ENCODE data around the gene NAXE.
"Not testable (repeated sequence)": the region's sequence is repeated elsewhere in the genome, so short reads cannot be mapped to it uniquely, and the experiment has no call there.

The NAXE gene

GRCh38 chr1:156590326-156591180 is 1.0 kb upstream of the NAXE start:
- peak overlapping the region; percentile 69 for H3K4me3 ChIP-seq (ENCODE audit: low read depth, low read length)

GRCh38 chr1:156591181-156591431 is 470 bp upstream of the NAXE start:
- DNase-seq (ENCODE audit: low read depth) = no peak
- H3K4me3 ChIP-seq (ENCODE audit: low read depth, low read length) = peak overlapping the region; percentile 69

More at GRCh38 chr1:156590326-156591180, 1.0 kb upstream of the NAXE start:
- DNase-seq (ENCODE audit: low read depth) = no peak

- no peak for DNase-seq (ENCODE audit: low read depth)
- H3K4me3 ChIP-seq (ENCODE audit: low read depth, low read length) = peak overlapping the region; percentile 69
These were observed 758 bp downstream of the NAXE start for GRCh38 chr1:156592158-156592909.

DNA sequence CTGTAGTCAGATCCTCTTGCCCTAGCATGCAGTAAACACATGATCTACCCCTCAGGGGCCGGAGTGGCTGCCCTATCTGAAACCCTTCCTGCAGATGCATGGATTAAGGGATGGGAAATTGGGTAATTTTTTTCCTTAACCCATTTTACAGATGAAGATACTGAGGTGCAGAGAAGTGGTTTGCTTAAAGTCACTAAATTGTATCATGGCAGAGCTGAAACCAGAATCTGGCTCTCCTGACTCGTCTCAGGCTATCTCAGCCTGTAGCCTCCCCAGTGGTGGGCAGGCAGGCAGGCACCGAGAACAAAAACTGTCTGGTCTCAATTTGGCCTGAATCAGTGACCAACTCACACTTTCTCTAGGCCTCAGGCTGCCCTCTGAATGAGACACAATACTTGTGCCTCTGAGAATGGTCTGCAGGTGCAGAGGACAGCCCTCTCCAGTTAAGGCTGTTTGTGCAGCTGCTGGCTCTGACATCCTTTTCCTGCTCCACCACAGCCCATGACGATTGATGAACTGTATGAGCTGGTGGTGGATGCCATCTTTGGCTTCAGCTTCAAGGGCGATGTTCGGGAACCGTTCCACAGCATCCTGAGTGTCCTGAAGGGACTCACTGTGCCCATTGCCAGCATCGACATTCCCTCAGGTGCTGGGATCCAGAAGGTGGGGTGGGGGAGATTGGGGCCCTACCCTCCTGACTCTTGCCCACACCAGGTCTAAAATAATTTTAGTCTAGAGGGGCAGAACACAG is 1.5 kb downstream of the NAXE start:
- no peak overlapping the region for H3K4me3 ChIP-seq (ENCODE audit: low read depth, low read length)
- DNase-seq (ENCODE audit: low read depth) = no peak

DNA sequence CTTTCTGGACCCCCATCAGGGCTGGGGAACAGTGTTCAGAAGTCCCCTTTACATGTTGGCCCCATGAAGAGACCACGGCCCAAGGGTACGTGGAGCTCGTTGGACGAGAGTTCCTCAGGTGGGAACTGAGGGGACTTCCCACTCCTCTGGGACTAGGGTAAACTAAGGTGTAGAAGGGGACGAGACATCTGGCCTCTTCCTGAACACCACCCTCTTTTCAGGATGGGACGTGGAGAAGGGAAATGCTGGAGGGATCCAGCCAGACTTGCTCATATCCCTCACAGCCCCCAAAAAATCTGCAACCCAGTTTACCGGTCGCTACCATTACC is 2.0 kb downstream of the NAXE start:
- no peak overlapping the region for H3K4me3 ChIP-seq (ENCODE audit: low read depth, low read length)
- DNase-seq (ENCODE audit: low read depth) = no peak

- no peak overlapping the region for H3K4me3 ChIP-seq (ENCODE audit: low read depth, low read length)
- DNase-seq (ENCODE audit: low read depth) = no peak
These were observed 2.6 kb downstream of the NAXE start for GRCh38 chr1:156594190-156594589.

- no peak overlapping the region for H3K4me3 ChIP-seq (ENCODE audit: low read depth, low read length)
- DNase-seq (ENCODE audit: low read depth) = no peak
These were observed 3.4 kb downstream of the NAXE start for GRCh38 chr1:156595016-156595415.

DNA sequence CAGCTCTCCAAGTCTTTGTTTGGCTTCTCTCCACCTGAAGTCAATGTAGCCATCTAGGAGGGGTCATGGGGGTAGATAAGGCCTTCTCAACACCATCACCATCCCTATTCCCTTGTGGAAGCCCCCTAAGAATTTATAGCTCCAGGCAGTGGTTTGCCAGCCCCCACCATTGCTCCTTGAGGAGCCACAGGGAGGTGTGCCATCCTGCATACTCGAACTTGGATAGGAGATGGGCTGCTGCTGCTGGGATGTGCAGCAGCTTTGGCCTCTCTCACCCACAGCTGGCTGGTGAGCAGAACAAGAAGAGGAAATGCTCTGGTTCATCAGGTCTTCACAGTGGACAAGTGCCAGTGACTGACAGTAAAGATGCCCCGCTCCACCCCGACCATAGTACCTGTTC is 4.8 kb downstream of the NAXE start:
- H3K4me3 ChIP-seq (ENCODE audit: low read depth, low read length) = no peak overlapping the region
- DNase-seq (ENCODE audit: low read depth) = no peak

DNA sequence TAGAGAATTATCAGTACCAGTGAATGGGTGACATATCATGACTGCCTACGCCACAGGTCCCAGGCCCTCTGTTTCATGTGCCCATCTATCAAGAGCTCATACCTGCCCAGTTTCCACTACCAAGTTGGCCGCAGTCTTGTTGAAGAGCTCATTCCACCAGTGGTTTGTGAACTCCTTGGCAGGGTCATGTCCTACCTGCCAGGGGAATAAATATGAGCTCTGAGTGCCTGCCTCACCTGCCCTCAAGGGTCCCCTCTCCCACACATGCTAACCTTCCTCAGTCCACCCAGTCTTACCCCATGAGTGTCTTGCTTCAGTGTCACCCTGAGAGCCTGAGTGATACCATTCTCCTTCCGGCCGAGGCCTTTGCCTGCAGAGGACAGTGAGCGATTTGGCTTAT is 6.5 kb downstream of the NAXE start:
- no peak overlapping the region for H3K4me3 ChIP-seq (ENCODE audit: low read depth, low read length)

GRCh38 chr1:156598731-156599432 is 7.3 kb downstream of the NAXE start:
- no peak for DNase-seq (ENCODE audit: low read depth)
- H3K4me3 ChIP-seq (ENCODE audit: low read depth, low read length) = no peak overlapping the region

More for the DNA sequence above, 6.5 kb downstream of the NAXE start:
- DNase-seq (ENCODE audit: low read depth) = no peak

GRCh38 chr1:156599811-156600210 is 8.2 kb downstream of the NAXE start:
- no peak overlapping the region for H3K4me3 ChIP-seq (ENCODE audit: low read depth, low read length)
- no peak for DNase-seq (ENCODE audit: low read depth)

DNA sequence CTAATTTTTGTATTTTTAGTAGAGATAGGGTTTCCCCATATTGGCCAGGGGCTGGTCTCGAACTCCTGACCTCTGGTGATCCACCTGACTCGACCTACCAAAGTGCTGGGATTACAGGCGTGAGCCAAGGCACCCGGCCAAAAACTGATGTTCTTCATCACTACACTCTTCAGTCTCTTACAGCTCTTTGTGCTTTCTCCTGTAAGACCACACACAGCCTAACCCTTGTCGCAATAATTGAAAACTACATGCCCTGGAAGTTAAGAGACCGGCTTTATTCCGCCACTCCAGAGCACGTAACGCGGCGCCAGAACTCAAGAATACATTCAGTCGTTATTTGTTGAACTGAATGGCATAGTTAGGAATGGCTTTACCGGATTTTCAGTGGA is 9.2 kb downstream of the NAXE start:
- H3K4me3 ChIP-seq (ENCODE audit: low read depth, low read length) = peak overlapping the region; percentile 79
- no peak for DNase-seq (ENCODE audit: low read depth)

DNA sequence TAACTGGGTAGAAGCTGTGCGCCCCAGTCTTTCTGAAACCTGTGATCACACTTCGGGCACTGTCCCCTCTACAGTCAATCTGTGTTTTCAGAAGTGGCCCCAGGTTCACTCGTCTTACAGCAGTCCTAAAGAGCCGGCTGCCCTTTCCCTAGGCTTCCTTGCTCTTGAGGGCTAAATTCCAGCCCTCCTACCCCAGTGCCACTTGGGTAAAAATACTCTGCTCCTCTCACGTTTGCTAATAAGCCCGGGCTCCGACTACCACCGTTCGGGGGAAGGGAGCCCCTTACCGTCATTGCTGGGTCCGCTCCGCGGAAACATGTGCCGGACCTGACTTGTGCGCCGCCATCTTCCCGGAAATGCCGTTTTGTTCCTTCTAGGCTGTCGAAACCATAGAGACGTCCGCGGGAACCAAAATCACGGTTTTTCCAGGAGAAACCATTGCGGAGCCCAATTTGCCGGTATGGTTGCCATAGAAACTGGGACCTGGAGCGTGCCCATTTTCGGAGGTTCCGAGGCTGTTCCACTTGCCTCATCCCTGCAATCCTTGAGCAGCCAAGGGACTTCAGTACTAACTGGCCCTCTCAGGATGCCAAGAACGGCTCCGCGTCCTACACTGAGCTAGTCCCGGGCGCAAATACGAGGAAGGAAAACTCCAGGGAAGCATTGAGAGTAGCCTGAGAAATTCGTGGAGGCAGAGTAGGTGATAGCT is 9.7 kb downstream of the NAXE start, which contains the start of gene GPATCH4:
TSS of gene GPATCH4 (minus strand) at position 358 of the 709 bp plus-strand sequence.
- DNase-seq (ENCODE audit: low read depth) = peak; percentile 73
- H3K4me3 ChIP-seq (ENCODE audit: low read depth, low read length) = peak within 1 kb of the TSS; percentile 79

DNA sequence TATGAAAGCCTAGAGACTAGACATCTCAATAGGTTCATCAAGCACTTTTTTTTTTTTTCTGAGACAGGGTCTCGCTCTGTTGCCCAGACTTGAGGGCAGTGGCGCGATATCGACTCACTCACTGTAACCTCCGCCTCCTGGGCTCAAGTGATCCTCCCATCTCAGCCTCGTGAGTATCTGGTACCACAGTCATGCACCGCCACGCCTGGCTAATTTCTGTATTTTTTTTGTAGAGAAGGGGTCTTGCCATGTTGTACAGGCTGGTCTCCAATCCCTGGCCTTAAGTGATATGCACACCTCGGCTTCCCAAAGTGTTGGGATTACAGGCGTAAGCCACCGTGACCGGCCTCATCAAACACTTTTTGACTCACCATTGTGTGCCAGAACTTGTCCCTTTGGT is 10.3 kb downstream of the NAXE start:
- DNase-seq (ENCODE audit: low read depth) = no peak
- H3K4me3 ChIP-seq (ENCODE audit: low read depth, low read length) = peak overlapping the region; percentile 79

DNA sequence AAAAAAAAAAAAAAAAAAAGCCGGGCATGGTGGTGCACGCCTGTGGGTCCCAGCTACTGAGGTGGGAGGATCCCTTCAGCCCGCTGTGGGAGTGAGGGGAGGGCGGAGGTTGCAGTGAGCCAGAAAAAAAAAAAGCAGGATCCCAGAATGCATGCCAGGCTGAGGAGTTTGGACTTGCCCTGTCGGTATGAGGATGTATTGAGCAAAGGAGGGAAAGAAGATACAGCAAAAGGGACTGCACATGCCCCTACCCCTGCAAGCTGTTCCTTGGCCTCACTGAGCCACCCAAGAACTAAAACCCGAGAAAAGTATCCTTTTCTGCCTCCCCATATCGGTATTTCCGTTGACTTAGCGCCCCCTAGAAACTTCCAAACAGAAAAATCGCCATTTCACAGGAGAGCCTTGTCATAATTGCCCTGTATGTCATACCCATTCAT is 11.0 kb downstream of the NAXE start:
- H3K4me3 ChIP-seq (ENCODE audit: low read depth, low read length) = no peak overlapping the region
- no peak for DNase-seq (ENCODE audit: low read depth)

- not testable (repeated sequence) for H3K4me3 ChIP-seq (ENCODE audit: low read depth, low read length); DNase-seq (ENCODE audit: low read depth)
These were observed 15.8 kb downstream of the NAXE start for GRCh38 chr1:156607344-156607743.

GRCh38 chr1:156608036-156608674 is 16.6 kb downstream of the NAXE start:
- H3K4me3 ChIP-seq (ENCODE audit: low read depth, low read length) = no peak overlapping the region
- DNase-seq (ENCODE audit: low read depth) = peak; percentile 25

- no peak for DNase-seq (ENCODE audit: low read depth)
These were observed 17.4 kb downstream of the NAXE start for GRCh38 chr1:156608981-156609380.

DNA sequence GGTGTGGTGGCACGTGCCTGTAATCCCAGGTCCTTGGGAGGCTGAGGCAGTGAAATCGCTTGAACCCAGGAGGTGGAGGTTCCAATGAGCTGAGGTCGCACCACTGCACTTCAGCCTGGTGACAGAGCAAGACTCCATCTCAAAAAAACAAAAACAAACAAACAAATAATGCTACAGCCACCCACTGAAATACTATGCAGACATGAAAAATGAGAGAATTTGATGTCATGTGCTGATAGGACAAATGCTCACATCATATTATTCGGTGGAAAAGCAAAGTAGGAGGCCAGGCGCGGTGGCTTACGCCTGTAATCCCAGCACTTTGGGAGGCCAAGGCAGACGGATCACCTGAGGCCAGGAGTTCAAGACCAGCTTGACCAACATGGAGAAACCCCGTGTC is 18.5 kb downstream of the NAXE start:
- H3K4me3 ChIP-seq (ENCODE audit: low read depth, low read length); DNase-seq (ENCODE audit: low read depth): not testable (repeated sequence)

More at GRCh38 chr1:156608981-156609380, 17.4 kb downstream of the NAXE start:
- no peak overlapping the region for H3K4me3 ChIP-seq (ENCODE audit: low read depth, low read length)

Data from skeletal muscle cell (primary cell).